HepG2 (cell line): ENCODE measurements around the gene STIM1. TPM values are rescaled to one million over a fixed set of nuclear protein-coding genes. Genes with fewer than 3 reads are reported as not detected.

Experiments
- ATAC-seq: fragments of 200-7000 bp; cut with Tn5 transposase; 3 replicates; pipeline ENCODE4 v1.9.1; 2020; ENCODE audit warnings: mild to moderate bottlenecking, moderate library complexity
- BruUV-seq: library from RNA; stranded (reverse); fragments of 400-500 nt; replicated peaks from 2 replicates; lab custom pipeline; 2021; lab: Mats Ljungman, UMichigan
- CTCF ChIA-PET: fragments of 300-600 bp; formaldehyde crosslinking; extraction: SDS; loops from one replicate; lab custom pipeline; 2021; ENCODE audit warnings: low total read pairs, inconsistent platforms, low intra/inter-chr PET ratio; lab: Yijun Ruan, JAX
- POLR2A ChIA-PET: fragments of 350-600 bp; sonication (Branson Sonifier 250); formaldehyde crosslinking; loops from one replicate; lab custom pipeline; 2020; ENCODE audit warnings: antibody characterized with exemption, inconsistent platforms; lab: Yijun Ruan, JAX
- DNase-seq: peaks from one replicate; pipeline ENCODE4 v3.0.0-alpha.2; 2015; ENCODE audit warnings: low spot score
- FAIRE-seq: peaks from 3 replicates; lab custom pipeline; 2011; peaks lifted over from hg19 to GRCh38; lab: Jason Lieb, UNC
- H2AFZ ChIP-seq: one replicate; pipeline ENCODE4 v1.6.1; 2011; ENCODE audit warnings: low read length, inconsistent platforms
- H3K27ac ChIP-seq: fragments of 300-600 bp; 3 replicates; pipeline ENCODE4 v1.8.0; 2011; ENCODE audit warnings: mixed run types, mild to moderate bottlenecking, mixed read lengths, low read length, inconsistent platforms; ENCODE audit not compliant: insufficient read depth; ENCODE audit errors: extremely low read length
- H3K27me3 ChIP-seq, 2 experiments: fragments of 200-600 bp in 1 of 2; 2 replicates in 1 of 2; 3 replicates in 1 of 2; pipeline versions ENCODE4 v1.6.0 to v1.8.0; 2011; ENCODE audit warnings: low read length in 2 of 2, mild to moderate bottlenecking in 2 of 2, moderate library complexity in 2 of 2, inconsistent platforms in 1 of 2; ENCODE audit not compliant: insufficient read depth in 2 of 2, control insufficient read depth in 1 of 2
- H3K36me3 ChIP-seq, 2 experiments: fragments of 200-600 bp in 1 of 2; replicated peaks in 1 of 2; 2 replicates in 1 of 2; 3 replicates in 1 of 2; pipeline versions ENCODE4 v1.5.1 to v1.8.0; 2011; ENCODE audit warnings: low read length in 2 of 2, inconsistent platforms in 1 of 2; ENCODE audit not compliant: insufficient read depth in 2 of 2, control insufficient read depth in 1 of 2
- H3K4me1 ChIP-seq: 2 replicates; pipeline ENCODE4 v1.5.1; 2012; ENCODE audit warnings: low read length, inconsistent platforms; ENCODE audit not compliant: insufficient read depth
- H3K4me2 ChIP-seq: 2 replicates; pipeline ENCODE4 v1.6.0; 2011; ENCODE audit warnings: low read depth, low read length, inconsistent platforms
- H3K4me3 ChIP-seq, 3 experiments: fragments of 200-600 bp in 1 of 3; sonication (generic), shearing (Covaris generic) in 1 of 3; replicated peaks in 1 of 3; 2 replicates each; pipeline ENCODE4 v1.5.1; 2011 to 2016; ENCODE audit warnings: low read length in 3 of 3, inconsistent platforms in 2 of 3, low read depth in 2 of 3, mild to moderate bottlenecking in 2 of 3, control low read depth in 1 of 3, mixed read lengths in 1 of 3; ENCODE audit not compliant: insufficient read depth in 1 of 3
- H3K79me2 ChIP-seq: one replicate; pipeline ENCODE4 v1.6.1; 2011; ENCODE audit warnings: low read length, inconsistent platforms; ENCODE audit not compliant: insufficient read depth
- H3K9ac ChIP-seq: 2 replicates; pipeline ENCODE4 v1.6.0; 2011; ENCODE audit warnings: mild to moderate bottlenecking, low read depth, low read length, inconsistent platforms; ENCODE audit not compliant: insufficient read depth
- H3K9me3 ChIP-seq: 2 replicates; pipeline ENCODE4 v1.5.1; 2012; ENCODE audit warnings: mild to moderate bottlenecking, low read length
- H4K20me1 ChIP-seq: 2 replicates; pipeline ENCODE4 v1.6.0; 2011; ENCODE audit warnings: inconsistent platforms, mild to moderate bottlenecking, low read length, moderate library complexity; ENCODE audit not compliant: insufficient read depth
- CCAR2 ChIP-seq: fragments of 200-400 bp; formaldehyde crosslinking; optimal IDR thresholded peaks from 2 replicates; pipeline ENCODE3; 2018; ENCODE audit warnings: low read depth, mild to moderate bottlenecking, low read length, moderate library complexity
- GTF2F1 ChIP-seq: fragments of 150-350 bp; IDR thresholded peaks from 2 replicates; pipeline ENCODE4 v1.6.1; 2014; ENCODE audit warnings: low read length
- HMGA1 ChIP-seq: sonication (generic); formaldehyde crosslinking; conservative IDR thresholded peaks from 2 replicates; pipeline ENCODE4 v1.4.0; 2020; ENCODE audit warnings: missing genetic modification reagents
- KLF12 ChIP-seq: sonication (generic); formaldehyde crosslinking; IDR thresholded peaks from 2 replicates; pipeline ENCODE4 v1.4.0; 2020; ENCODE audit warnings: missing genetic modification reagents, borderline replicate concordance
- SCMH1 ChIP-seq: sonication (generic); formaldehyde crosslinking; IDR thresholded peaks from 2 replicates; pipeline ENCODE4 v1.9.0; 2021; ENCODE audit warnings: missing genetic modification reagents, mild to moderate bottlenecking, borderline replicate concordance
- ZNF180 ChIP-seq: sonication (generic); formaldehyde crosslinking; IDR thresholded peaks from 2 replicates; pipeline ENCODE4 v1.4.0; 2020; ENCODE audit warnings: low read depth, missing genetic modification reagents, borderline replicate concordance
- ZNF337 ChIP-seq: sonication (generic); formaldehyde crosslinking; IDR thresholded peaks from 2 replicates; pipeline ENCODE4 v1.5.1; 2020; ENCODE audit warnings: missing genetic modification reagents, low read depth, mild to moderate bottlenecking, borderline replicate concordance
- ZNF530 ChIP-seq: sonication (generic); formaldehyde crosslinking; IDR thresholded peaks from 2 replicates; pipeline ENCODE4 v1.5.0; 2020; ENCODE audit warnings: low read depth, mild to moderate bottlenecking, missing genetic modification reagents
- ZNF841 ChIP-seq: sonication (generic); formaldehyde crosslinking; IDR thresholded peaks from 2 replicates; pipeline ENCODE4 v1.8.1; 2023; ENCODE audit warnings: missing genetic modification reagents, borderline replicate concordance
- WGBS: methylation state at CpG from one replicate; pipeline ENCODE4 v1.1.6; 2017; ENCODE audit warnings: low lambda C conversion rate; 5-methylcytosine and 5-hydroxymethylcytosine counted together
- in situ Hi-C: cut with HindIII; loops from 2 replicates; pipeline ENCODE4 v1.10.0; 2017; ENCODE audit warnings: low pct_unique_long_range_greater_than_20kb; ENCODE audit not compliant: extremely low pct_ligation_motif_present
- intact Hi-C: fragments of 100-400 bp; cut with micrococcal nuclease; formaldehyde crosslinking; loops from one replicate; pipeline ENCODE4 v1.10.0; 2022; ENCODE audit not compliant: unreplicated experiment
- polyA plus RNA-seq, 8 experiments: library from polyadenylated mRNA; depleted of rRNA in 3 of 8; stranded (reverse) in 7 of 8; unstranded in 1 of 8; fragments of >200 nt; fragmentation: Illumina TruSeq in 4 of 8; extraction: Trizol in 4 of 8; gene quantifications; 2 replicates each; pipeline versions ENCODE4 v1.2.1 to v1.2.3, GENCODE V29; 2011 to 2016; ENCODE audit warnings: low read depth in 4 of 8, missing spikeins in 1 of 8, mixed read lengths in 1 of 8; ENCODE audit not compliant: insufficient read depth in 1 of 8
- total RNA-seq, 5 experiments: library from RNA; depleted of rRNA; stranded (reverse); fragments of >200 nt; fragmentation: Illumina TruSeq; extraction: Trizol; gene quantifications; 2 replicates each; pipeline ENCODE4 v1.2.3, GENCODE V29; 2016; ENCODE audit warnings: low read depth in 1 of 5

Gene STIM1
- total and polyA plus RNA-seq, 2 of the 13 experiments (the other 11 are each of a cell fraction or from before 2014, with no cell fraction given) = 19.2 to 28.5 TPM

DNA sequence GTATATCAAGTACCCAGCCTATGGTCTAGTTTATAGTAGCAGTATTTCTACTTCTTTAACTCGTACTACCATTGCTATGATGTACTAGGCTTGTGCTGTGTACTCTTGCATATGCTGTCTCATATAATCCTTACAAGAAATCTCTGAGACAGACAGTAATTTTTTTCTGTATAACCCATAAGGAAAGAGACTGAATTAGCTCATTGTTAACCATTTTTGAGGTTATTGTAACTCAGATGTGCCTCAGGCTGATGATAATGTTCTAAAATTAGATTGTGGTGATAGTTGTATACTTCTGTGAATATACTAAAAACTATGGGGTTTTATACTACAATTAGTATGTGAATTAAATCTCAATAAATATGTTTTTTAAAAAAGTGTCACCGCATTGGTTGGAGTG is 127.0 kb downstream of the STIM1 start (continued):
- TF ChIP-seq ZNF530 = no peak
- TF ChIP-seq CCAR2 = no peak
- TF ChIP-seq SCMH1 (CRISPR knock-in tag) = no peak
- TF ChIP-seq, all 625 proteins: peak for 0

DNA sequence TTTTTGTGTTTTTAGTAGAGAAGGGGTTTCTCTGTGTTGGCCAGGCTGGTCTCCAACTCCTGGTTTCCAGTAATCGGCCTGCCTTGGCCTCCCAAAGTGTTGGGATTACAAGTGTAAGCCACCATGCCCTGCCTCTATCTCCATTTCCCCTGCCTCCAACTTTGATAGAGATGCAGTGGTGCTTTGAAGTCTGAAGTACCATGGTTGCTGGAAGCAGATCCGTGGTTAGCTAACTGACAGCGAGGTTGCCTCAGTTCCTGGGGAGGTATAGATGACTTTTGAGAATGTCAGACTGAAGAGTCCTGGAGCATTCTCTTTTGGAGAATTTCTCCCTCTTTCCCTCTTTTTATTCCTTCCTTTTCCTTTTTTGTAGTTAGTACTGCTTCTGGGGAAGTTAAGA is 127.6 kb downstream of the STIM1 start:
- CTCF ChIA-PET = no interaction called here
- Histone ChIP-seq H2AFZ (no peak overlapping the region), H3K9me3 (no peaks in the 10 kb centered on the region), H3K79me2 (no peaks in the 10 kb centered on the region), H3K27me3 (no peaks in the 10 kb centered on the region), H4K20me1 (no peaks in the 10 kb centered on the region), H3K4me3 (no peak overlapping the region), H3K4me1 (peaks cover 20% of the 10 kb centered on the region), H3K9ac (no peak overlapping the region), H3K36me3 (no peaks in the 10 kb centered on the region; a peak in 1 of 5 replicates), H3K4me2 (no peak overlapping the region), H3K27ac (no peak overlapping the region)
- intact Hi-C loops = no loop called here
- no peak for ATAC-seq
- DNase-seq = no peak
- TF ChIP-seq ZNF337 (CRISPR knock-in tag) = no peak
- TF ChIP-seq KLF12 (CRISPR knock-in tag) = no peak
- TF ChIP-seq GTF2F1 = no peak
- no peak for TF ChIP-seq HMGA1
- no peak for TF ChIP-seq ZNF841 (CRISPR knock-in tag)
- no peak for TF ChIP-seq ZNF180
- 97% methylated on average over 3 of the region's 3 CpGs for WGBS
- FAIRE-seq = no peak
- no TSS peak for BruUV-seq
- in situ Hi-C loops = no loop called here
- POLR2A ChIA-PET = no interaction called here
